GM18951 (cell line): ENCODE measurements around the gene EXD2.

Experiments
- POLR2A ChIP-seq: IDR thresholded peaks from 4 replicates; pipeline ENCODE4 v1.6.1; 2011; ENCODE audit warnings: mild to moderate bottlenecking; ENCODE audit not compliant: insufficient read length, insufficient read depth; ENCODE audit errors: extremely low read depth
- in situ Hi-C: fragments of 300-500 bp; cut with MboI; formaldehyde crosslinking; loops from one replicate; pipeline ENCODE4 v1.12.0; 2022; ENCODE audit warnings: low sequenced_read_pairs, mixed read lengths, inconsistent platforms; ENCODE audit not compliant: unreplicated experiment

EXD2 gene, protein sequence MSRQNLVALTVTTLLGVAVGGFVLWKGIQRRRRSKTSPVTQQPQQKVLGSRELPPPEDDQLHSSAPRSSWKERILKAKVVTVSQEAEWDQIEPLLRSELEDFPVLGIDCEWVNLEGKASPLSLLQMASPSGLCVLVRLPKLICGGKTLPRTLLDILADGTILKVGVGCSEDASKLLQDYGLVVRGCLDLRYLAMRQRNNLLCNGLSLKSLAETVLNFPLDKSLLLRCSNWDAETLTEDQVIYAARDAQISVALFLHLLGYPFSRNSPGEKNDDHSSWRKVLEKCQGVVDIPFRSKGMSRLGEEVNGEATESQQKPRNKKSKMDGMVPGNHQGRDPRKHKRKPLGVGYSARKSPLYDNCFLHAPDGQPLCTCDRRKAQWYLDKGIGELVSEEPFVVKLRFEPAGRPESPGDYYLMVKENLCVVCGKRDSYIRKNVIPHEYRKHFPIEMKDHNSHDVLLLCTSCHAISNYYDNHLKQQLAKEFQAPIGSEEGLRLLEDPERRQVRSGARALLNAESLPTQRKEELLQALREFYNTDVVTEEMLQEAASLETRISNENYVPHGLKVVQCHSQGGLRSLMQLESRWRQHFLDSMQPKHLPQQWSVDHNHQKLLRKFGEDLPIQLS

DNA sequence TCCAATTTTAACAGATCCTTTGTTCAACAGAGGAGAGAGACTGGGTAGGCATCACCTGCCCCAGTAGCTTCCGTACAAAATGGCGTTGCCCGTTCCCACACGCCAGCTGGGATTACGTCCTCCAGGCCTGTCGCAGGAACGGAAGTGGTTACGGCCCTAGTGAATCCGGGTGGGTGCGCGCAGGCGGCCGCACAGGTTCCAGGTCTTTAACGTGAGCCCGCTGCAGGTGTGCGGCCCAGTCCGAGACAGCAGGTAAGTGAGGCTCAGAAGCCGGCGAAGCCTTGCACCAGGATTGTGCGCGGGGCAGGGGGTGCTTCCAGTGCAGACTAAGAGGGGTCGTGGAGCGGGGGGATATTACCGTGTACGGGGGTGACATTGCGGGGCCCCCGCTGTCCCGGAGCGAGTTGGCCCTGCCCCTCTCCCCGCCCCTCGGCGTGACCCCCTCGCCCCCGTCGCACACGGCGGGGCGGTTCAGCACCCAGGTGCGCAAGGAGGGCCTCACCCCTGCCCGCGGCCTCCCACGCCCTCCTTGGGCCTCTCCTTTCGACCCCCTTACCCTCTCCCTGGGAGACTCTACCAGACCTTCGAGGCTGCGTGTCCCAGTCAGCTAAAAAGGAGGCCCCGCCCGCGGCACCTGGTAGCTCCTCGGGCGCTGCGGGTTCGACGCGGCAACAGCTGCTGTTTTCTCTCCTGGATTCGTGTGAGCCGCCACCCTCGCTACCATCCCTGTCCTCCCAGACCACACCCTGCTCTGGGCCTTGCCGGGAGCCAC, at the start of gene EXD2:
Gene EXD2, plus strand, starts transcription at position 159 of the 772 bp plus-strand sequence. CDS start 17,973 bp downstream, outside the sequence.
- in situ Hi-C loops = no loop called here

DNA sequence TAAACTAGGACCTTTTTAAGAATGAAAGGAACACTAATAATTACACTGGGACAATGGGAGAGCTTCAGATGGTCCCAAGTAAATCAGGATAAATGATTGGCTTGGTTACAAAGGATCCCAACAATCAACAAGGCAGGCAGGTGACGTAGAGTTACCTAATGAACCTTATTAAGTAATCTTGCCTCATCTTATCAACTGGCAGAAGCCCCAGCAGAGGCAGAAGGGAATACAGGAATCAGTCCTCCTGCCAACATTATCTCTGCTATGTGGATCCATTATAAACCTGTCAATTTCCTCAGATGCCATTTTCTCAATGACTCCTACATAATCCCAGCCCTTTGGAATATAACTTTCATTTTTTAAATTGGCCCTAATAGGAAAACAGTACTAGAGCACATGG, 49.7 kb upstream of the EXD2 start:
- in situ Hi-C loops = no loop called here
- TF ChIP-seq POLR2A = no peak

More for the DNA sequence above, at the start of gene EXD2:
- TF ChIP-seq POLR2A = peak; percentile 54

DNA sequence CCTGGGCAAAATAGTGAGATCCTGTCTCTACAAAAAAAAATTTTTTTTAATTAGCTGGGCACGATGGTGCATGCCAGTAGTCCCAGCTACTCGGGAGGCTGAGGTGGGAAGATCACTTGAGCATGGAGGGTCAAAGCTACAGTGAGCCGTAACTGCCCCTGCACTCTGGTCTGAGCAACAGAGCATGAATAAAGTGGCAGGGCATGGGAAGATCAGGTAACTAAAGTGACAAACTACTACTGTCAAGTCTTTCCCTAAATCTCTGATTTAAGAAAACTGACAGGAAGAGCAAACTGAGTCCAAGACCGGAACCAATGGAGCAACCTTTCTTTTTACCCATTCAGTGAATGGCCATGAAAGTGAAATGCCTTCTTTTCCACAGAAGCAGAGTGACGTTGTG, 49.2 kb upstream of the EXD2 start:
- no peak for TF ChIP-seq POLR2A
- in situ Hi-C loops = no loop called here

DNA sequence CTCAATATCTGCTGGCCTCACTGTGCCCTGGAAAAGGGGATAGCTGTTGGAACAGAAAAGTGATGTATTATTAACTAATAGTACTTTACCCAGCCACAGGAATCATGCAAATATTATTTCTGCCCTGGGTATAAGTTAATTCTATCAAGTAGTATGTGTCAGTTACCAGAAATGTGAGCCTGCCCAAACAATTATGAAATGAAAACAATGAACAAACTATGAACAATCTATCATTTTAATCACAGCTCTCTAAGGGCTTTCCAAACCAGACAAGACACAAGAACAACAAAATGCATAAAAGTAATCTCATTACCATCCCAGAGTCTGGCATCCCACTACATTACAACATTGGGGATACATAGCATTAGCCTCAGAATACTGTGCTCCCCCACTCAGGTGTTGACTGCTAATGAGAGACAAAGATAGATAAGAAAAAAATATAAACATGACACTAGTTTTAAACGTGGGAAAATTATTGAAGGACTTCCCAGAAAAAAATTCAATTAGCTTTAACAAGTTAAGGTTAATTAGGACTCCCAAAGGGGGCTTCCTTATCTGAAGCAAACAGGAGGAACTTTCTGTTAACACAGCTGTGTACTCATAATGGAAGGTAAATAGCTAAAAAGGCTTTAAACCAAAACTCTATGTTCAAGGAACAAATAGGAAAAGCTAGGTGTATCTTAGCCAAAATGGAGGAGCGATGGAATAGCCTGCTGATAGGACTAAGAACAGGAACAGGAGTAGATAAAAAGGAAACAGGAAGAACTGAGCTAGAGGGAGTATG, 41.6 kb upstream of the EXD2 start:
- in situ Hi-C loops = no loop called here
- TF ChIP-seq POLR2A = no peak

DNA sequence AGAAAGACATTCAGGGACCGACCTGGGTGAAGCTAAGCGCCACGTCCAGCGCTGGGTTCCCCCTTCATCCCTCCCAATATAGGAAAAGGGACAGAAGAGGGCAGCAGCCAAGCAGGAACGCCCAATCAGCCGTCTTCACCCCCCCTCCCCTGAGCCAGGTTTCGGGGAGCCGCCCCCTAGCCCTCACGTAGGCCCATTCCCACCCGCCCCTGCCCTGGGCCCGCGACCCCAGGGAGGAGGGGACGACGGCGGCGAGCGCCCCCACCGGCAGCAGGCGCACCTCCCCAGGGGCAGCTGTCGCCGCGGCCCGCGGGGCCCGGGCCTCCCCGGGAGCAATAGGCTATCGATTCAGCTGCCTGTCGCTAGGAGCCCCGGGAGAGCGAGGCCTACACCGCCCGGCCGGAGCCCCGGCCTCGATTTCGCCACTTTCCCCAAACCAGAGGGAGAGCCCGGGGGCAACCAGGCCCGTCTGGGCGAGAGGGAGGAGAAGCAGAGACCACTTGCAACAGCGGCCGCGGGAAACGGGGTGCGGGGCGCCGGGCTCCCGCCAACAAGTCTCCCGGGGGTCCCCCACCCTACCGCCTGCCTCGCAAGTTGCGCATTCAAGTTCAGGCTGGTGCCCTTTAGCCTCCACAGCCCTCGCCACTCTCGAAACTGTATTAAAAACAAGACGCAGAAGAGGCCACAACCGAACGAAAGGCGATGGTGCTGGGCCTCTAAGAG, 39.7 kb upstream of the EXD2 start:
- peak; percentile 40 for TF ChIP-seq POLR2A
- in situ Hi-C loops = no loop called here

DNA sequence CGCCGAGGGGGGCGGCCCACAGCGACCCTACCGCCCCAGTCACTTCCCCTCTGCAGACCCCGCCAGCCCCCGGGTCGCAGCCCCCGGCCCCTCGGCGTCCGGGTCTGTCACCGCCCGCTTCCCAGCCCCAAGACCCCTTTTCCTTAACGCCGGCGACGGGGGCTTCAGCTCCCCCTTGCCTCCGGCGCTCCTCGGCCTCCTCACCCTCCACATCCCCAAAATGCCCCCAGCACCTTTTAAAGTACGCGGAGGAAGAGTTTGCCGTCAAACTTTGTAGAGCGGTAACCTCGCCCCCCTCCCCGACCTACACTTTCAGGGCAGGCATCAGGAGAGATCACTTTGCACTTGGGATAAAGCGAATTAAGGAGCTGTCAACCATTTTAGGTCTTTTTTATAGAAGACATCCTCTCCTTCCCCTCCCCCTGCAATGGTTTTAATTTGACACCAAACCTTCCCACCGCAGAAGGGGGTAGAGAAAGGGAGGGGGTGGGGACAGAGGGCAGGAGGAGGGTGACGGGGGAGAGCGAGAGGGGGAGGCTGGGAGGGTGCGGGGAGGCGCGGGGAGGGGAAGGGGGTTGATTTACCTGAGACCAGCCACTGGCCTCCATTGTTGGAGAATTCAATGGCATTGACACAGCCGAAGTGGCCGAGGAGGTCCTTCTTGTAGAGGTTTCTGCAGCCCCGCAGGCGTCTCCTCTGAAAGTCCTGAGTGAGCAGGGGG, 39.0 kb upstream of the EXD2 start:
- in situ Hi-C loops = no loop called here
- no peak for TF ChIP-seq POLR2A

DNA sequence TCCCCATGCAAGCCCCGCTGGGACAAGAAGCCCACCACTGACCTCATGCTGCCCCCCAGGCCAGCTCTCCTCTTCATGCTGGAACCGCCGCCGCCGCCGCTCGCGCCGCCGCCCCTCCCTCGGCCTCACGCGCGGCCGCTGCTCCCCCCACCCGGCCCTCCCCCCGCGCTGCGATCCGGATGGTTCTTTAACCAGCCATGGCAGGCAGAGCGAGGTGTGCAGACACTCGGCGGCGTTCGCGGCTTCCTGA, 38.5 kb upstream of the EXD2 start, which contains the start of gene DCAF5:
Gene DCAF5, minus strand, starts transcription at position 218 of the 250 bp plus-strand sequence. Its CDS starts 141 bp downstream, at position 77.
- TF ChIP-seq POLR2A = no peak
- in situ Hi-C loops = no loop called here

DNA sequence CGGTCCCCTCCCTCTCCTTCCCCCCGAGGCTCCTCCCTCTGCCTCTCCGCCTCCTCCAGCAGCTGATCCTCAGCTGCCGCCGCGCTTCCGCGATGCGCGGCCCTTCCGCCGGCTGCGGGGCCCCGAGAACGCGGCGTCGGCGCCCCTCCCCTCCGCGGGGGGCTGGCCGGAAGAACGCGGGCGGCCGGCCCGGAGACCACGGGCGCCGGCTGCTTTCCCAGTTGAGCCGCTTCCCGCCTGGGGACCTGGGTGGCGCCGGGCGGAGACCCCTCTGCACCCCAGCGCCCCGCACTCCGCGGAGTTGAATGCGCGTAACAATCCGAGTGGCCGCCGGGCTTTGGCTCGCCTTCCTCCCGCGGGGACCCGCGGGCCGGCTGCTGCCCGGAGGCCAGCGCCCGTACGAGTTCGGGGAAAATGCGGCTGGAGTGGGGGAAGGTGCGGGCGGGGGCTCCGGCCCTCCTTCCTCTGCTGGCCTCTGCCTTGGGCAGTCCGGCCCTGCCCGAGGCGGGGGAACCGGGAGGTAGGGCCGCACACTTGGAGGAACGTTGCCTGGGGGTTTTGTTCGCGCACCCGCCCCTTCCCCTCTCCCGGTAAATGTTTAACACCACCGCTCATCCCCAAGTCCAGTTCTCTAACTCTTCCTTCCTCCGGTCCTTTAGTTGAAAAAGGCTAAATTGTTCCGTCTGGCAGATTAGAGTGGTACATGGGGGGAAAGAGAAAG, 38.0 kb upstream of the EXD2 start:
- in situ Hi-C loops = no loop called here
- peak; percentile 73 for TF ChIP-seq POLR2A

DNA sequence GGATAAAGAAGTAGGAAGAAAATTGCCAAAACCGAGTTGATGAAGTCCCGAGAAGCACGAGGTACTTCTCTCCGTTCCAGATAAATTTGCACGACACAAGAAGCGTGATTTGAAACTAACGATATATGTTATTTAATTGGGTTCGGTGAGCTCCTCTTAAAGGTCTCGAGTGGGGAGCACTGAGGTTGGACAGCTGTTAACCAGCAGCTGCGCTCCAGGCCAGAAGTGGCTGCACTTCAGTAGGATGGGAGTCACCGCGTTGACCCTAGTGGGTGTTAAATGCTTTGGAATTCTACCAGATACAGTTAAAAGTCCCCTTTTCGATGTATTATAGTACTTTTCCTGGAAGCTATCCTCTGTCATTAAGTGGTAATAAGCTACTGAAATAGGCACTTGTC, 37.4 kb upstream of the EXD2 start:
- no peak for TF ChIP-seq POLR2A
- in situ Hi-C loops = no loop called here

DNA sequence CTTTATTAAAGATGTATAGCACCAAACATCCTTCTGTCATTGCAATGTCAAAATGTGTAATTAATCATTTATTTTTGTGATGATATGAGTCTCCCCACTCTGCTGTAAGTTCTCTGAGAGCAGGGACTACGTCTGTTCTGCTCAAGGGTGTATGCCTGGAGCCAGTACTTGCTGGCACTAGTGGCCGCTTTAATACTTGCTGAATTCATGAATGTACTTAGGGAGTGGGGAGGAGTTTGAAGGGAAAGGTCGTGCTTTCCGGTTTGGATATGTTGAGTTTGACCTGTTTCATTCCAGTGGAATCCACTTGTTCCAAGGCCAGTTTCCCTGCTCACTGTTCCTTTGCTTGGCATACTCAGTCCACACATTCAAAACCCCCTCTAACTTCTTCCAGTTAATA, 36.5 kb upstream of the EXD2 start:
- TF ChIP-seq POLR2A = no peak
- in situ Hi-C loops = no loop called here

DNA sequence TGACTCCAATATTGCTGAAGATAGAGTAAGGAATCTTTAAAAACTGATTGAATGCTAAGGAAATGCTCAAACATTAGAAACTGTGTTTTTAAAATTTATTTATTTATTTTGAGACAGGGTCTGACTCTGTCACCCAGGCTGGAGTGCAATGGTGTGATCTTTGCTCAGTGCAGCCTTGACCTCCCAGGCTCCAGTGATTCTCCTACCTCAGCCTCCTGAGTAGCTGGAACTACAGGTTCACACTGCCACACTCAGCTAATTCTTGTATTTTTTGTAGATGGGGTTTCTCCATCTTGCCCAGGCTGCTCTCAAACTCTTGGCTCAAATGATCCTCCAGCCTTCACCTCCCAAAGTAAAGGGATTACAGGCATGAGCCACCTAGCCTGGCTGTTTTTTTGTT, 35.1 kb upstream of the EXD2 start:
- in situ Hi-C loops = no loop called here
- no peak for TF ChIP-seq POLR2A
